IMR-90 (cell line): Measurements from ENCODE around the gene CA11. TPM values are rescaled to one million over a fixed set of nuclear protein-coding genes. Genes with fewer than 3 reads are reported as not detected.

Experiments
- CEBPB ChIP-seq: IDR thresholded peaks from 2 replicates; pipeline ENCODE4 v1.6.1; 2012; ENCODE audit warnings: low read depth, low read length, improper control_type of control experiment
- FOS ChIP-seq: fragments of 150-350 bp; IDR thresholded peaks from 2 replicates; pipeline ENCODE4 v1.6.1; 2016; ENCODE audit warnings: low read depth, low read length
- RAD21 ChIP-seq: IDR thresholded peaks from 2 replicates; pipeline ENCODE4 v1.6.1; 2012; ENCODE audit warnings: low read length, improper control_type of control experiment
- RCOR1 ChIP-seq: IDR thresholded peaks from 2 replicates; pipeline ENCODE4 v1.6.1; 2012; ENCODE audit warnings: mild to moderate bottlenecking, low read length, improper control_type of control experiment; ENCODE audit not compliant: insufficient replicate concordance
- SMC3 ChIP-seq: fragments of 150-350 bp; IDR thresholded peaks from 2 replicates; pipeline ENCODE4 v1.6.1; 2016; ENCODE audit warnings: low read depth, mild to moderate bottlenecking, antibody characterized with exemption, low read length, moderate library complexity
- polyA plus RNA-seq, 3 experiments: library from polyadenylated mRNA; depleted of rRNA; stranded (reverse); fragments of >200 nt; gene quantifications; 2 replicates each; pipeline ENCODE4 v1.2.3, GENCODE V29; 2012; ENCODE audit warnings: low replicate concordance in 1 of 3
- total RNA-seq: library from RNA; depleted of rRNA; stranded (reverse); fragments of >200 nt; gene quantifications from 2 replicates; pipeline ENCODE4 v1.2.3, GENCODE V29; 2012
- TF ChIP-seq, protein P1 (sequence below): fragments of 150-350 bp; IDR thresholded peaks from 2 replicates; pipeline ENCODE4 v1.6.1; 2016; ENCODE audit warnings: low read depth, mild to moderate bottlenecking, low read length, moderate library complexity, borderline replicate concordance

CA11 gene
- total and polyA plus RNA-seq, 2 of the 4 experiments (the other 2 are of a cell fraction), result 1.3 to 2.9 TPM

DNA sequence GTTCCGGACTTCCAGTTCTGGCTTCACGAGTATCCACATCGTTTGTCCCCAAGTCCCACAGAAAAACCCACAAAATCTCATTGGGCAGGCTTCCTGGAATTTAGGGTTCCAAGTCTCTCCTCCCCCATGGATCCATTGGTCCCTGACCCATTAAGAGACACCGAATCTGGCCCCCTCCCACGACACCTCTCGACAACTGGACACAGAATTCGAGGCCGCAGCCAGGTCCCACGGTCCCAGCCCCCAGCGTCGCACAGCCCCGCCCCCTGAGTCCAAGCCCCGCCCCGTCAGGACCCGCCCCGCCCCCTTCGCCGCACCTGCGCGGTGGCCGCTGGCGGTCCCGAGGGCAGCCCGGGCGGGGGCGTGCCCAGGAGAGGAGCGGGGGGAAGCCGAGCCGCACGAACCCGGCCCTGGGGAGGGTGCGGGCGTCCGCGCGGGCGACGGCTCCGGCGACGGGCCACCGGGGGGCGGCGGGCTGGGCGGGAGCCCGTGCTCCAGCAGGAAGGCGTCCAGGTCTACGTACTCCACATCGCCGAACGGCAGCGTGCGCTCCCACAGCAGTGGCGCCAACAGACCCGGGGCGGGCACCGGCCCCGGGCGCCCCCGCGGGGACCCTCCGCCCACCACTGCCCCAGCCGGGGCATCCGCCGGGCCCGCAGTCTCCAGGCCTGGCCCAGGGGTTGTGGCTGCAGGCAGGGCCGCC is 10.6 kb downstream of the CA11 start (continued):
- no peak for TF ChIP-seq SMC3
- TF ChIP-seq FOS, result no peak
- no peak for TF ChIP-seq RCOR1
- no peak for TF ChIP-seq RAD21
- TF ChIP-seq, protein P1, sequence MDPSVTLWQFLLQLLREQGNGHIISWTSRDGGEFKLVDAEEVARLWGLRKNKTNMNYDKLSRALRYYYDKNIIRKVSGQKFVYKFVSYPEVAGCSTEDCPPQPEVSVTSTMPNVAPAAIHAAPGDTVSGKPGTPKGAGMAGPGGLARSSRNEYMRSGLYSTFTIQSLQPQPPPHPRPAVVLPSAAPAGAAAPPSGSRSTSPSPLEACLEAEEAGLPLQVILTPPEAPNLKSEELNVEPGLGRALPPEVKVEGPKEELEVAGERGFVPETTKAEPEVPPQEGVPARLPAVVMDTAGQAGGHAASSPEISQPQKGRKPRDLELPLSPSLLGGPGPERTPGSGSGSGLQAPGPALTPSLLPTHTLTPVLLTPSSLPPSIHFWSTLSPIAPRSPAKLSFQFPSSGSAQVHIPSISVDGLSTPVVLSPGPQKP, result no peak
- no peak for TF ChIP-seq CEBPB
